T-helper 1 cell treated with Interleukin-12 subunit alpha and Interleukin-12 subunit beta and Interleukin-4 antibody, amounts not matched to agents 30 μg/mL and 1 μg/mL, for 36 hours (primary cell): ENCODE measurements around the gene CALM1.

Experiments
- H3K27ac Mint-ChIP-seq: one replicate; pipeline ENCODE4 v1.8.0; 2021; ENCODE audit warnings: mild to moderate bottlenecking, mixed read lengths
- H3K27me3 Mint-ChIP-seq: one replicate; pipeline ENCODE4 v1.8.0; 2021; ENCODE audit warnings: low read depth, mixed read lengths
- H3K36me3 Mint-ChIP-seq: one replicate; pipeline ENCODE4 v1.8.0; 2021; ENCODE audit warnings: low read depth, mixed read lengths
- H3K4me1 Mint-ChIP-seq: one replicate; pipeline ENCODE4 v1.8.0; 2021; ENCODE audit warnings: low read depth, mixed read lengths
- H3K4me3 Mint-ChIP-seq: one replicate; pipeline ENCODE4 v1.8.0; 2021; ENCODE audit warnings: mild to moderate bottlenecking, moderate library complexity, mixed read lengths
- H3K9me3 Mint-ChIP-seq: one replicate; pipeline ENCODE4 v1.8.0; 2021; ENCODE audit warnings: mixed read lengths

Gene CALM1

DNA sequence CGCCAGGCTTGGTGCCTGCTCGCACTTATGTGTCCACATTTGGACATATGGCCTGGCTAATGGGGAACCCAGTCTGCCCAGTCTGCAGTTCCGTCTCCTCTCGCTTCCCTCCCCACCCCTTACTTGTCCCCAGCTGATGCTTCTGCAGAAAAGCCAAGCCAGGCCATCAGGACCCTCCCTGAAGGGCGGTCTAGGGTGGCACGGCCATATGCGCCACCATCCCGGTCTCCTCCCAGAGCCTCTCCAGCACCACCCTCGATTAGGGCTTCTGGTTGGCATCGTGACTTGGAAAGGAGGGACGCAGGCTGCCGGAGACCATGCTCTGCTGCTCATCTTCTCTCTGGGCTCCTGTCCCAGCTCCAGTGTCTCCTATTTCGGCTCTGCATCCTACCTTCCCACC, 54.6 kb downstream of the CALM1 start:
- Mint-ChIP-seq H3K27ac (no peak overlapping the region), H3K36me3 (no peaks in the 10 kb centered on the region), H3K4me1 (peaks cover 7% of the 10 kb centered on the region), H3K27me3 (peaks cover 3% of the 10 kb centered on the region), H3K4me3 (no peak overlapping the region), H3K9me3 (no peaks in the 10 kb centered on the region)

DNA sequence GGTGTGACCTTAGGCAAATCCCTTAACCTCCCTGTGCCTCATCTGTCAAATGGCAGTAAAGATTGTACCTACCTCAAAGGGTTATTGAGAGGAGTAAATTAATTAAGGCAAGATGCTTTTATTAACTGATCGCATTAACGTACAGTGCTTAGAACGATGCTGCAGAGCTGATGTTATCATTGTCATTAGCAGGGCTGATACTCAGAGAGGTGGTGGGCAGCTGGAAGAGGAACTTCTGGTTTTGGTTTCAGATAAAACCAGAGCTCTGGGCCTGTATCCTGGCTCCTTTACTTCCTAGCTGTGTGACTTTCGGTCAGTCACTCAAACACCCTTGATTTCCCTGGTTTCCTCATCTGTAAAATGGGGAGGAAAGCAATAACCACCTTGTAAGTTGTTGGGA, 55.1 kb downstream of the CALM1 start:
- no peak overlapping the region for H3K27ac Mint-ChIP-seq
- no peaks in the 10 kb centered on the region for H3K27me3 Mint-ChIP-seq
- H3K36me3 Mint-ChIP-seq: no peaks in the 10 kb centered on the region
- no peak overlapping the region for H3K4me3 Mint-ChIP-seq
- no peaks in the 10 kb centered on the region for H3K9me3 Mint-ChIP-seq
- H3K4me1 Mint-ChIP-seq: peaks cover 7% of the 10 kb centered on the region

DNA sequence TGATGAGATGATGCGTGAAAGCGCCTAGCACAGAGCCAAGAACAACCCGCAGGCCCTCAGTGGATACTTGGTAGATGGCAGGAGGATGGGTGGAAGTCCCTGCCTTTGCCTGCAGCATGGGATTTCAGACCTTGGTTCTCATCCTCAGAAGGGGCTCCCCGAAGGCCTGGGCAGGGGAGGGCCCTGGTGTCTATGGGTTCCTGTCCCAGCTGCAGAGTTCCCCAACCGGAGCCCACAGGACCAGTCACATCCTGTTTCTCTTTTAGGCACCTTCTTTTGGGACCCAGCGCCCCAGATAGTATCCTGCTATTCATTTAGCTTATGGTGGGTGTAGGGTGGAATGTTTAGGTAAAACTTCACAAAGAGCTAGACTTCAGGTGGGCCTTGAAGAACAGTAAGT, 55.5 kb downstream of the CALM1 start:
- no peak overlapping the region for H3K4me3 Mint-ChIP-seq
- H3K4me1 Mint-ChIP-seq: peaks cover 7% of the 10 kb centered on the region
- H3K27ac Mint-ChIP-seq: no peak overlapping the region
- no peaks in the 10 kb centered on the region for H3K9me3 Mint-ChIP-seq
- H3K36me3 Mint-ChIP-seq: no peaks in the 10 kb centered on the region
- no peaks in the 10 kb centered on the region for H3K27me3 Mint-ChIP-seq

DNA sequence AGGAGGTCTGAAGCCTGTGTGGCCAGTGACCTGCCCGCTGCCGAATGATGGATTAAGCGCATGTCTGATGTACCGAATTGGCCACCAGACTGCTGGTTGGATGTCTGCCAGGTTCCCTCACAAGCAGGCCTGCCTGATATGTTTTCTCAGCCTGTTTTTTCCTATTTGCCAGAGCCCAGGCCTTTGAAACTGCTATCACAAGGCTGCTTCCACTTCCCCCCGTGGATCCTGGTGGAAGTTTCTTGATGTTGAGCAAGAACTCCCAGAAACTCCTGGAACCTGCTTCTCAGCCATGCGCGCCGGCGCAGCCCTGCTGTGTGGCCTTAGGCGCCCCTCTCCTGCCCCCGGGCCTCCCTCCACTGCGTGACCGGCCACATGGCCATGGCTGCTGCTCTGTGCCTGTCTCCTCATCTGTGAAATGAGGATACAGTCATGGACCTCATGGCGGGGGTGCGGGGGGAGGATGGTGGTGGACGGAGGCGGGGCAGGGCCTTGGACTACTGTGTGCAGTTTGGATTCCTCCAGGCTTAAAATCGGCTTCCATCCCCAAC, 56.6 kb downstream of the CALM1 start:
- Mint-ChIP-seq H3K27ac (no peak overlapping the region), H3K9me3 (no peaks in the 10 kb centered on the region), H3K27me3 (no peaks in the 10 kb centered on the region), H3K4me3 (no peak overlapping the region), H3K36me3 (no peaks in the 10 kb centered on the region), H3K4me1 (peaks cover 7% of the 10 kb centered on the region)

DNA sequence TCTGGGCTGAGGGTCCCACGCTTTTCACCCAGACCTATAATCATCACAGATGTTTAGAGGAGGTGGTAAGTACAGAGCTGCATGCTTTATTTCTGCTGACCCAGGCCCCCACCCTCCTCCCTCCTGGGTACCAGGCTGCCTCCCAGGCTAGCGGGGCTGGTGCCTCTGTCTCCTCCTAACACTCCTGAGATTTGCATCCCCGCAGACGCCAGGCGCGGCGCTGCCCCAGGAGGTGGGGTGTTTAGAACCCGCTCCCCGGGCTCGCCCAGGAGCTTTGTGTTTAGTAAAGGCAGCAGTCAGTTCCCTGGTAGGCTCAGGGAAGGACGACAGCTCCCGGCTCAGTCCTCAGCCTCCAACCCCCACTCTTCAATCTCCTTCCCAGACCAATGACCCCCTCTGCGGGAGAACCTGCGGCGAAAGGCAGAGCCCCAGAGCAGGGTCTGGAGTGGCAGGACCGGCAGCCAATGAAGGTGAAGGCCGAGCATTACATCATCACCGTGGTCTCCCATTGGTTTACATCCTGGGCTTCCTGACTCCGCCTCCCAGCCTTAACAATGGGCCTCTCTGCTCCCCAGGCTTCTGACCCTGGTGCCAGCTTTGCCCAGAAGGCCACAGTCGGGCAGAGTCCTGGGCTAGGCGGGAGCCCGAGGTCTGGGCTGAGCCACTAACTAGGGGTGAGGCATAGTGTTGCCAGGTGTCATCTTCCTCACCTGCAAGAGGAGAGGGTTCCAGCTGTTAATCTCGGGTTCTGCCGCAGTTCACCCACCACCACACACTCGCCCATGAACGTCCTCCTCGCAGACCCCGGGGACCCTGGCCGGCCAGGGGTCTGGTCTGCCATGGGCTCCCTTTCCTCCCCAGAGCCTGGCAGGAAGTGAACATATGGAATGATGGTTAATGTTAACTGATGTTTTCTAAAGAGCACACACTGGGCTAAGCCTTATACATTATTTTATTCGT, 57.5 kb downstream of the CALM1 start:
- Mint-ChIP-seq H3K27me3 (no peaks in the 10 kb centered on the region), H3K27ac (no peak overlapping the region), H3K4me1 (peaks cover 7% of the 10 kb centered on the region), H3K9me3 (no peaks in the 10 kb centered on the region), H3K36me3 (no peaks in the 10 kb centered on the region), H3K4me3 (no peak overlapping the region)

DNA sequence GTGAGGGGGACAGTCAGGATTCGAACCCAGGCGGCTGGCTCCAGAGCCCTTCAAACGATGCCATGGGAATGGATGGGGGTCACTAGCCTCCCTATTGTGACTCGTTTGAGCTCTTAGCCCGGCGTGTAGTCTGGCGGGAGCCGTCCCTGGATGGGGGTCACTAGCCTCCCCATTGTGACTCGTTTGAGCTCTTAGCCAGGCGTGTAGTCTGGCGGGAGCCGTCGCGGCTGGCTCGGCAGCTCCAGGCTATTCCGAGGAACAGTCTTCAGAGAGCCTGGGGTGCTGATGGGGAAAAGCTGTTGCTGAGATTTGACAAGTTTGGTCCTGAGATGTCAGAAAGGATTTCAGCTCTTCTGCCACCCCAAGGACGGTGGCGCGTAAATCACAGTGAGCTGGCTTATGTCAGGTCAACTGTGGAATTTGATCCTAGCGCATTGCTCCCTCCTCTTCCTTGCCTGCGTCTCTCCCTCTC, 58.3 kb downstream of the CALM1 start:
- peaks cover 7% of the 10 kb centered on the region for H3K4me1 Mint-ChIP-seq
- H3K4me3 Mint-ChIP-seq: no peak overlapping the region
- H3K36me3 Mint-ChIP-seq: no peaks in the 10 kb centered on the region
- H3K27me3 Mint-ChIP-seq: no peaks in the 10 kb centered on the region
- no peaks in the 10 kb centered on the region for H3K9me3 Mint-ChIP-seq
- H3K27ac Mint-ChIP-seq: no peak overlapping the region

DNA sequence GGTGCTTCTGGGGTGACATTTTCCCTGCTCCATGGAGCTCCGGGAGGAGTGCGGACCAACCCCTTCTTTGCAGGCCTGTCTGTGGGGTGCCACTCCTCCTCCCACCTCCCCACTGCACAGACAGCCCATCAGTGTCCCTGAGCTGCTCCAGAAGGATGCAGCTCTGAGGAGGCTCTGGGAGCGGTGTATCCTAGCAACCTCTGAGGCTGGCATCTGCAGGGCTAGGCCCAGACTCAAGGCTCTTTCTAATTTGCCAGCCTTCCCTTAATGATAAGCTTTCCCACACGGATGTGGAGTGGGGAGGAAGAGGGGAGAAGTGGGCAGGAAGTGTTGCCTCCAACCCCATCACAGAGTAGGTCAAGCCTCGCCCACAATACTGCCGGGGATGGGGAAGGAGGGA, 59.7 kb downstream of the CALM1 start:
- Mint-ChIP-seq H3K9me3 (no peaks in the 10 kb centered on the region), H3K4me3 (no peak overlapping the region), H3K27ac (no peak overlapping the region), H3K27me3 (peaks cover 1% of the 10 kb centered on the region), H3K36me3 (no peaks in the 10 kb centered on the region), H3K4me1 (peaks cover 7% of the 10 kb centered on the region)

DNA sequence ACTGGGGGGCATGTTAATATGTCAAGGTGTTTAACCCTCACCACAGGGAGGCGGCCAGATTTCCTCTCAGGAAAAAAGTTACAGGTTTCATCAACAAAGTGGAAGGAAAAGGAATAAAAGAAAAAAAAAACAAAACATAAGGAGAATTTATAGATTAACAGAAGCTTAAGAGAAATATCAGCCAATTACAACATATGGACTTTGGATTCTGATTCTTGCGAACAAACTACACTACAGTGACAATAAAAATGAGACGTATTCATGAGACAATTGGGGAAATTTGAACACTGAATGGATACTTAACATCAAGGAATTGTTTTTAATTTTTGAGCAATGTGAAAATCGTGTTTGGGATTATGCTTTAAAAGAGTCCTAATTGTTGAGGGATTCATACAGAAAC, 60.4 kb downstream of the CALM1 start:
- Mint-ChIP-seq H3K9me3 (no peaks in the 10 kb centered on the region), H3K4me1 (peaks cover 5% of the 10 kb centered on the region), H3K36me3 (no peaks in the 10 kb centered on the region), H3K4me3 (no peak overlapping the region), H3K27me3 (peaks cover 3% of the 10 kb centered on the region), H3K27ac (no peak overlapping the region)
